HG03066 (cell line): ENCODE data around the gene IFNAR1.

Experiments
- ATAC-seq: cut with Tn5 transposase; IDR thresholded peaks from one replicate; pipeline ENCODE4 v1.9.1; 2021; ENCODE audit warnings: low read depth; ENCODE audit not compliant: unreplicated experiment

Gene IFNAR1

DNA sequence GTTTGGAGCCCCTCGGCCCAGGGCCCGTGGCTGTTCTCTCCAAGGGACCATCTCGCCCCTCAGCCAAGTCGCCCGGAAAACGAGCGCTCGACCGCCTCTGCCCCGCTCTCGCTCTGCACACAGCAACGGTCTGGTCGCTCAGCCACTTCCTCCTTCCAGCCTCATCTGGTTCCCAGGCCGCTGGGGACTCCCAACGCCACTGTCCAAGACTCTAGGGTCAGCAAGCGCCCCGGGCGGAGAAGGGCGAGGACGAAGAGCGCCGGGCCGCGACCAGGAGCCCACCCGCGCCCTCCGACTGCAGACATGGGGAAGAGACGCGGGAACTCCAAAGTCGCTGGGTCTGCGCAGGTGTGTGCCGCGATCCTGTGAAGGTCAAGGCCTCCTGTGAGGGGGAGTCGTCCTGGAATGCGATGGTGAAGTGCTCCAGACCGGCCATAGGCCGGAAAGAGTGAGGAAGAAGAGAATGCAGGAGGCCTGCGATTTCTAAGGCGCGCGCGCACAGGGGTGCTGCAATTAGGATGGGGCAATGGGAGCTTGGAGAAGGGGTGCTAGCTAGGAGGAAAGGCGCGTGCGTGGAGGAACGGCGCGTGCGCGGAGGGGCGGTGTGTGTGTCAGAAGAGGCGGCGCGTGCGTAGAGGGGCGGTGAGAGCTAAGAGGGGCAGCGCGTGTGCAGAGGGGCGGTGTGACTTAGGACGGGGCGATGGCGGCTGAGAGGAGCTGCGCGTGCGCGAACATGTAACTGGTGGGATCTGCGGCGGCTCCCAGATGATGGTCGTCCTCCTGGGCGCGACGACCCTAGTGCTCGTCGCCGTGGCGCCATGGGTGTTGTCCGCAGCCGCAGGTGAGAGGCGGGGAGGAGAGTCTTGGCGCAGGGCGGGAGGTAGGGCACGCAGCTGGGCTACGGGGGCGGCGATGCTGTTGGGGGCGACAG is at the start of gene IFNAR1:
TSS of gene IFNAR1 (plus strand) at position 680 of the 931 bp plus-strand sequence. CDS start at position 766, 86 bp downstream.
- ATAC-seq, result peak; percentile 84

DNA sequence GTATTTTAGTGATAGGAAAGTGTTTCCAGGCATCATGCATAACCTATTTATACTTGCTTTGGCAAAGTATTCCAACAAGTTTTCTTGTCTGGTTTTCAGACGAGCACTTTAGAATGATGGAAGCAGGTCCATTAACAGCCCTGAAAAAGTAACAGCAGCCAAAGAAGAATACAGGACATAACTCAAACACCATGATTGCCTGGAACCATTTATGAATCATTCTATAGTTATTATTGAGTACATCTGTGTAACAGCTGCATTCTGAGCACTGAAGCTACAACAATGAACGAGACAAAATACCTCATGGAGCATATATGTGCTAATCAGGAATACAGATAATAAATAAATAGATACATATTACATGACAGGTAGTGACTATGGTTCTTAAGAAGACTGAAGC is 46.0 kb upstream of the IFNAR1 start:
- no peak for ATAC-seq

DNA sequence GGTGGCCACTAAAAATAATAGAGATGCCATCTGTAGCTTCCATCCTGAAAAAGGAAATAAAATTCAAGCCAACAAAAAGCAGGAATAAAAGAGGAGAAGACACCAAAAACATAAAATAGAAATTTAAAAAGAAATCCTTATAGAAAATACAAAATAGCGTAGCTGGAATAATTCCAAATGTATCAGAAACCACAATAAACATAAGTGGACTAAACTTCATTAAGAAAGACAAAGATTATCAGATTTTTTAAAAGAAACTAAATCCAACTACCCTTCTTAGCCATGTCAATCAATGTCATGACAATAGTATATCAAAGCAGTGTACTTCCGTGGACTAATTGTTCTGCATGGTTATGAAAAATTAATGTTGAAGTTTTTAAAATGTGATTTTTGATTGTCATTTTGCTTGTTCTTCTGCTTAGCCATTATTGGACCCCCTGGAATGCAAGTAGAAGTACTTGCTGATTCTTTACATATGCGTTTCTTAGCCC is 45.4 kb upstream of the IFNAR1 start:
- ATAC-seq, result no peak

DNA sequence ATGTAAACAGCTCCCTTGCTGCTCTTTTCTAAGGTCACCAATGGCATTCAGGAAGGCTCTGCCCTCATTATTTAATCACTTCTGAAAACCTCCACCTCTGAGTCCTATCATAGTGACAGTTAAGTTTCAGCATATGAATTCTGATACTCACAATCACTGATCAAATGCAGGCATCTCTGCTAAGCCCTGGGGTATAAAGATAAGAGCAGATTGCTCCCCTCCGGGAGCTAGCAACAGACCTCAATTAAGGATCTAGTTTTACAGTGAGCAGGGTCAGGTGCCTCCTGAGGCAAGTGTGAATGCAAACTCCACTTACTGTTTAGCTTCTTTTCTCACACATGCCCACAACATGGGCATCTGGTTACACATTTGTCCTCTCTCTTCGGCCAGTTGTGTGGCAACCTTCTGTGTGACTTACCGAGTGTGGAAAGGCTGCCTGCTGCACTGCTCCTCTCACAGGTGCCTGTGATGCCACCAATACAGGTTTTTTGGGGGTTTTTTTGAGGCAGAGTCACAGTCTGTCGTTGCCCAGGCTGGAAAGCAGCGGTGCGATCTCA is 43.6 kb upstream of the IFNAR1 start:
- ATAC-seq, result no peak

DNA sequence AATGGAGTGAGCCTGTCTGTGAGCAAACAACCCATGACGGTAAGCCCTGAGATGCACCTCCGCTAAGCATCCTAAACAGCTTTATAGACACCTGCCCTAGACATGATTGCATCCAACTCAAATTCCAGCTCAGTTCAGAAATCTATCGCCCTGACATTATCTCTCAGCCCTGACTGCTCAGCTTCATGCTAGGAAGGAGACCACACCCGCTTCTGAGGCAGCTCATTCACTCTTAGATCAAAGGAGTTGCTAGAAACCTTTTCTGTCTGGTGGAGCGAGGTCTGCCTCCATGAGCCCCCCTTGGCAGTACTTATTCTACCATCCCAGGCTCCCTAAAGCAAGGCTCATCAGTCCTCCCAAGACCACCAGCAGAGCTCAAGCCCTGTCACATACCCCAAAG is 41.6 kb upstream of the IFNAR1 start:
- no peak for ATAC-seq

DNA sequence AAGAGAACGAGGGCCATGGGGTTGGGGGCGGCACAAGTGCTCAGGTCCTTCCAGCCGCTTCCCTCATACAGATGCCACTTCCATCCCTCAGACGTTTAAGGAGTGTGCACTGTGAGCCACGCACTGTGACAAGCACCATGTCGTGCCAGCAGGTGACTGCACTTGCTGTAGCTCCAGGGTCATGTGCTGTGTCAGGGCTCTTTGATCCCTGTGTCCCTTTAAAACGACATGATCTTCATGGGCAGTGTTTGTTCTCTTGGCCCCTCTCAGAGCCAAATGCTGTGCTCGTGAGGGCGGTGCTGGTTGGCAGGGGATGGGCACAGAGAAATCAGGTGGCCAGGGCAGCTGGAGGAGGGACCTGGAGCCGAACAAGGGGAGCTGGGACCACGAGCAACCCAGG is 38.7 kb upstream of the IFNAR1 start:
- no peak for ATAC-seq

DNA sequence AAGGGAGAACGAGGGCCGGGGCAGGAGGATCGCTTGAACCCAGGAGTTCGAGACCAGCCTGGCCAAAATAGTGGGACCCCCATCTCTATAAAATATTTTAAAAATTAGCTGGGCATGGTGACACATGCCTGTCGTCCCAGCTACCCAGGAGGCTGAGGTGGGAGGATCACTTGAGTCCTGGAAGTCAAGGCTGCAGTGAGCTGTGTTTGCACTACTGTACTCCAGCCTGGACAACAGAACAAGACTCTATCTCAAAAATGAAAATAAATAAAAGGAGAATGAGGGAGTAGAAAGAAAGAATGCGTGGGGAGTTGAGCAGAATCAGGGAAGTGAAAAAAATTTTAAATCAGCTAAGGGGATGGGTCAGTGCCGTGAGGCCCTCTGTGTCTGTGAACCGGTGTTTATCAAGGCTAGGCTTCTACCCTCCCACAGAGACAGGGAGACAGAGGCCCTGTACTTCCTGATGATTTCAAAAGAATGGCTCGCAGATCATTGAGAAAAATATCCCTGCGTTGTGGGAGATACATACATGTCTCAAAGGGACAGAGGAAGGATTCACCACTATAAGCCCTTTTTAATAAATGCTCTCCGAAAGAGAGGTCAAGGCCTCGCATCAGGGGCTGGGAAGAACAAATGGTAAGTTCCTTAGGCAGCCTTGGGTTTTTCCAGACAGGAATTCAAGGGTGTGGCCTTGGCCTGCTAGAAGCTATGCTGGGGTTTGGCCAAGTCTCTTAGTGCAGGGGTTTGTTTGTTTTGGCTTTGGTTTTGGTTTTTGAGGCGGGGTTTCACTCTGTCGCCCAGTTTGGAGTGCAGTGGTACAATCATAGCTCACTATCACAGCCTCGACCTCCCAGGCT is 37.9 kb upstream of the IFNAR1 start:
- ATAC-seq, result no peak

DNA sequence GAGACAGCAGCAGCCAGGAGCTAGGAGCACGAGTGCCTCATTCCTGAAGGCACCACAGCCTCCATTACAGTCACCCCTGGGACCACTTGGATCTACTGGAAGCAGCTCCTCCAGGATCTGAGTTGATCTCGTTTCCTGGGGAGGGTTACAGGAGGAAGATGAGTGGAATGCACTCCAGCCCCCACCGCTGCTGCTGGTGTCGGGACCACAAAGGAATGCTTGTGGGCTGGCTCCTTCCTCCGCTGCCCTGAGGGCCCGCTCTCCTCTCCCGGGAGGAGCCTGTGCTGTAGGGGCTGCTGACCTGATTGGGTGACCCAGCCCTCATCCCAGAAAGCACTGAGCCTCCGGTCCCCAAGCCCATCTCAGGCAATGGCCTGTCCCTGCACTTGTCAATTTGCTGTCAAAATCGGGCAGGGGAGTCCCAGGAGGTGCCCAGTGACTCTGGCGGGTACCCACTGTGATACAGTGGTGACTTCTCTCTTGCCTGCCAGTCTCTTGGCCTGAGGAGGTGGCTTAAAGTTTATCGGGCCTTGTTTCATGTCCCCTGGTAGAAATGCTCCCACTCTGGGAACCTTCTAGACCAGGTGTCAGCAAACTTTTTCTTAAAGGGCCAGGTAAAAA is 35.5 kb upstream of the IFNAR1 start:
- no peak for ATAC-seq

DNA sequence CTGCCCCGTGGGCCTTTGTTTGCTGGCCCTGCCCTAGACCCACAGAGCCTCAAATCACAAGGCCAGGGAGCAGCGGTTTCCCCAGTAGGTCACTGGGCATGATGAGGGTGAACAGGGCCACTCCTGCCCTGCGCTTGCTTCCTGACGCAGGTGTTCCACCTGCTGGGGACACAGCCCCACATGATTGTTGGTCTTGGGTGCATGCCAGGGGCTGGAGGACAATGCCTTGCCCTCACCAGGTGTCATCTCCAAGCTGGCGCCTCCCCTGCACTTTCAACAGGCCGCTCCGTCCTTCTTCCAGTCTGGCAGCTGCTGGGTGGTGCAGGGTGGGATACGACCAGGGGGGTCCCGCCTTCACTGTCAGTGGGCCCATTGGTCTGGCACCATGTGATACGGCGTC is 34.3 kb upstream of the IFNAR1 start:
- no peak for ATAC-seq

DNA sequence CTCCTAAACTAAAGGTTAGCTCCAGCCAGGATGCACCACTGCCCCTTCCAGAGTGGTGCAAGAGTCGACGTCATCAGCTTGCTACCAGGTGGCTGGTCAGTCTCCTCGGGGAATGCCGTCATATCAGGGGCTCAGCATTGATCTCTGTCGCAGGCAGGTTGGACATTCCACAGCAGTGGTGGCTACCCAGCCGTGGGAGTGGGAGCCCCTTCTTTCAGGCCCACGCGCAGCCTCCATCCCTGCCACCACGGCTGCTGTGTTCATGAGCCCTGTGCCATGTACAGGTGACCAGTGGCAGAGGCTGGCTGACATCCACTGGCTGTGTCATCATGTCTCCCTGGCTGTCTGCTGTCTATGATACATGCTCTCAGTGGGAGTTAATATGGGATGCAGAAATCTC is 33.1 kb upstream of the IFNAR1 start:
- ATAC-seq, result no peak

DNA sequence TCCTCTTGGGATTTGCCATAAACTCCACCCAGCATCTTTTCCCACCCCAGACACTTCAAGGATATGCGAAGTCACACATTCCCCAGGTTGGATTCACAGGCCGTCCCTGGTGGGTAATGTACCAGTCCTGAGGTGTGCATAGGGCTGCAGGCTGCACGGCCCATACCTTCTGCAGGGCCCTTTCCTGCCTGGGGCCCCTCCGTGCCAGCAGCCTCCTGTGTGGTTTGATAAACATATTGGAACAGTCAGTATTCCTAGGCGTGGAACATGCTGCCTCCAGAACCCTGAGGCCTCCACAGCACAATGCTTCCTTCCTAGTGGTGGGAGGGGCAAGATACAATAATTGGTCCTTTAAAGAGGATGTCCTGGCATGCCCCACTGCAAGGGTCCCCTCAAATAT is 32.0 kb upstream of the IFNAR1 start:
- ATAC-seq, result no peak

DNA sequence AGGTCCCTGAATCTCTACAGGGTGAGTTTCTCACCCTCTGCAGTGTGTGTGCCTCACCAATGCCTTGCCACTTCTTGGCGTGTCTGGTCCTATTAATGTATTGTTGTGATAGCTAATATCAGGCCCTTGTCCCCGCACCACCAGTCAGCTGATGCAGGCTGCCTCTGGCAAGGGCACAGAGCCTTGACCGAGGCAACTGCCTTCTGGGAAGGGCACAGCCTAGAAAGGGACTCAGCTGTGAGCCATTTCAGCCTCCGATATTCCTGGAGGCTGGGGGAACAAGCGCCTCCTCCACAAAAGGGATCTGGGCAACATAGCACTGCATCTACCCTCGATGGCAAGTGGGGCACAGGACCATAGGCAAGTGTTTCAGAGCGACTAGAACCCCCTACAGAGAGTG is 31.6 kb upstream of the IFNAR1 start:
- no peak for ATAC-seq

DNA sequence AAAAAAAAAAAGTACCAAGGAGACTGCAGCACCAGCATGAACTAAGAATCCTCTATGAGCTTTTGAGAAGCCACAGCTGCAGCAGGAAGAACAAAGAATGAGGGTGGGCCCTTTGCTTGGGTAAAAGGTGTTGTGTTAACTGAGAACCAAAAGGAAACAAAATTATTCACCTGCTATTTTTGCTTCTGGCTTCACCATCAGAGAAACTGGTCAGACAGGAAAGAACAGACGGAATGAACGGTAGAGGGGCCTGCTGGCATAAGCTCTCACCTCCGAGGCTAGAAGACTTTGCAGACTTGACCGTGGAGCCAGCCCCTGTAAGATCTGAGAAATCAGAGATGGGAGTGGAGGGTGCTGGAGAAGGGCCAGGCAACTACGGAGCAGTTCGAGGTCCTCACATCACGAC is 31.0 kb upstream of the IFNAR1 start:
- no peak for ATAC-seq

DNA sequence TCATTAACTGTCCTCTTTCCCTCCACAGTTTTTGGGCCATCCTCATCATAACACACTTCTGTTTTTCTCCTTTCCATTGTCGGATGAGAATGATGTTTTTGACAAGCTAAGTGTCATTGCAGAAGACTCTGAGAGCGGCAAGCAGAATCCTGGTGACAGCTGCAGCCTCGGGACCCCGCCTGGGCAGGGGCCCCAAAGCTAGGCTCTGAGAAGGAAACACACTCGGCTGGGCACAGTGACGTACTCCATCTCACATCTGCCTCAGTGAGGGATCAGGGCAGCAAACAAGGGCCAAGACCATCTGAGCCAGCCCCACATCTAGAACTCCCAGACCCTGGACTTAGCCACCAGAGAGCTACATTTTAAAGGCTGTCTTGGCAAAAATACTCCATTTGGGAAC is 28.6 kb upstream of the IFNAR1 start:
- no peak for ATAC-seq

DNA sequence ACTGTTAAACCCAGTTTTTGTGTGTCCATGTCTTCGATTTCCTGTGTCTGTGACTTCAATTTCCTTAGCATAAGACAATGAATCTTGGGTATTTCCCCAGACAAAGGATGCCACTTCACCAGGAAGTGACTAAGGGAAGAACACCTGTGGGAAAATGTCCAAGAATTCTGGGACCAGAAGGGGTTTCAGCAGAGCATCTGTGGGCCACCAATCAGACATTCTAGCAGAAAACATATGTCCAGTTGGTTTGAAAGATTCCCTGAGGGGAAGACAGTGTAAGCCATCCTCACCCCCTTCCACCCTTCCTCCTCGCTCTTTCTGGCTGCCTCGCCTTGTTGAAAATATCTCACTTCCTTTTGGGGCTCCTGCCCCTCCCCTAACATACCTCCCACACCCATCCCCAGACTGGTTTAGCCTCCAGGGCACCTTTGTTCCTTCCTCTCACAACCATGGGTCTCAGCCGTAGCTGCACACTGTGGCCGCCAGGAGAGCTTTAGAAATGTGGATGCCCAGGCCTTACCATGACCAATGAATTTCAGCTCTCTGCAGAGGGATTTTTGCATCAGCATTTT is 25.5 kb upstream of the IFNAR1 start:
- no peak for ATAC-seq

DNA sequence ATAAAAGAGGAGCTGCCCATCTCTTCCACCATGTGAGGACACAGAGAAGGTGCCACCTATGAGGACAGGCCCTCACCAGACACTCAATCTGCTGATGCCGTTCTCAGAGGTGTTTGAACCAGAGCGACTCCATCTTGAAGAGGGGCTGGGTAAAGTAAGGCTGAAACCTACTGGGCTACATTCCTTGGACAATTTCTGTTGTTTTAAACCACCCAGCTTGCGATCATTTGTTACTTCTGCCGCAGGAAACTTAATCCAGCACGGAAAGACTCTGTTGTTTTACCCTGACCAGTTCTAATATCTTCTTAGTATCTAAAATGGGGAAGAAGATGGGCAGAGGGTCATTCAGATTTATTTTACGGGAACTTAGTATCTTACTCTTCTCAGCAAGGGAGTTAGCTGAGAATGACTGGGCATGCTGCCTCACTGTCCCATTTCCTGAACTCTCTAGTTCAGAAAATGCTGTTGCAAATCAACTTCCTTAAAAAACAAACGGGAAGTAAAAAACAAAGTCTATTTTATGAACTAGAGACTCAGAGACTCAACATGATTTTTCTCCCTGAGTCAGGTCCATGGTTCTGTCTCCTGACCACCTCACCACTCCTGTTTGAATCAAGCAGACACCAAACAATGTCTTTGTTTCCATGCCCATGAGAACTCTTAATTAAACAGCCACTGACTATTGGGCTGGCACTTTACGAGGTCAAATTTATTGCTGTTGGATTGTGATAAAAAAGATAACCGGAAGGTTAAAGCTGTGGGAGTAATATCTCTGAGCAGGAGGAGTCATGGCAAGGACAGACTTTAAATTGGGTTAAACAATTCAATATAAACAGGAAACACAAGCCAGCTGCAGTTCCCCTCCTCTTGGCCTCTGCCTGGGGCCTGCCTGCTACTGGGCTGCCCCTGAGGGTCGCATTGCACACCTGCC is 23.8 kb upstream of the IFNAR1 start:
- no peak for ATAC-seq

DNA sequence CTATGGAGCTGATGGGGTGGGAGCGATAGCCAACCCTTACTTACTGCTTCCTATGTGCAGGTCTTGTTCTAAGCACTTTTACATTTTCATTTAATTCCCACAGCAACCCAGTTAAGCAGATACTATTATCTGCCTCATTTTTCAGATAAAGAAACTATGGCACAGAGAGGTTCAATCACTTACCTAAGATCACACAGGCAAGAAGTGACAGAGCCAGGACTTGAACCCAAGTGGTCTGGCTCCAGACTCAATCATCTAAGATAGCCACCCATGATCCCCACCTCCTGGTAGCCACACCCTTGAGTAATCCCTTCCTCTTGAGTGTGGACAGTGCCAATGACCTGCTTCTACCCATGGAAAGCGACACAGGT is 23.2 kb upstream of the IFNAR1 start:
- no peak for ATAC-seq

DNA sequence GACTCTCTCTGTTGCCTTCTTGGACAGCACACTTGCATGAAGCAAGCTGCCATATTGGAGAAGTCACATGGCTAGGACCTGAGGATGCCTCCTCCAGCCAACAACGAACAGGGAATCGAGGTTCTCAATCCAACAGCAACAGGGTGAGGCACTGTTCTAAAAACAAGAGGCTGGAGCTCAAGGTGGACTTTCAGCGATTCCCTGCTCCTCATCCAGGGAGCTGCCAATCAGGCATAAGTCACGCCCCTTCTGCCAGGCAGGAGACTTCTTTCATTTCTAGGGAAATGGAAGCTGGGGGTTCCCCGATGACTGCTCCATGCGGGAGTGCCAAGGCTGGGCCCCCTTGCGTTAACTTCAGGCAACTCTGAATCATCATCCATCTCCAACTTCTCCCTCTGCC is 22.7 kb upstream of the IFNAR1 start:
- ATAC-seq, result no peak

DNA sequence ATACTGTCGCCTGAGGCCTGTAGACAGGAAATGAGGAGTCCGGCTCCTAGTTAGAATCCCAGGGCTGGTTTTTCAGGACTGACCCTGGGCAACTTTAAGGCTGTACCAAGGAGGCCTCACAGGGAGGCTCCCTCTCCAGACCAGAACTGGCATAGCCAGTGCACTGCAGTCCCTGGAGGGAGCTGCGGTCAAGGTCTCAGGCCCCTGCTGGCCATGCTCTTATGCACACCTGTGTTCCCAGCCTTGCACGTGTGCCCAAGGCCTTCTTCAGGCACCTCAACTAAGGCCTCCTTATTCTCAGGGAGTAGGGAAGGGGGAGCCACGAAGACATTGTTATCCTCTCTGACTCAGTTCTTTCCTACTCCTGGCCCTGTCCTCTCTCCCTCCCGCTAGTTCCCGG is 22.0 kb upstream of the IFNAR1 start:
- no peak for ATAC-seq

DNA sequence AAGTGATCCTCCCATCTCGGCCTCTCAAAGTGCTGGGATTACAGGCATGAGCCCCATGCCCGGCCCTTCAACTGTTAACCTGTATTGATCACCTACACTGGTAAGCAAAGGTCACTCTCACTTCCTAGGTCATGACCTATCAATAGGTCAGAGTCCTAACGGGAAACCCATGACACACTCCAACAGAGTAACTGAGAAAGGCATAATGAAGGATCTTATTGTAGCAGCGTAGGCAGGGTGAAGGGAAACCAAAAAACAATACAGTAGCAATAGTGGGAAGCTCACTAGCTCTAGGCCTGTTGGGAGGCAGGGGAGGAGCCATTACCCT is 19.5 kb upstream of the IFNAR1 start:
- ATAC-seq, result no peak
